Chondrocyte (in vitro differentiated cells): ENCODE measurements around the gene HAS3. TPM values are rescaled to one million over a fixed set of nuclear protein-coding genes. Genes with fewer than 3 reads are reported as not detected.
A peak's percentile ranks its signal among the peaks of the same experiment; 100 is the strongest.
"Not testable (repeated sequence)": the region's sequence is repeated elsewhere in the genome, so short reads cannot be mapped to it uniquely, and the experiment has no call there.

ENCODE experiments used
- DNase-seq: peaks from one replicate; pipeline ENCODE4 v3.0.0; 2021; ENCODE audit warnings: mixed read lengths, low spot score
- H3K27ac Mint-ChIP-seq: one replicate; pipeline ENCODE4 v1.8.0; 2021; ENCODE audit warnings: mild to moderate bottlenecking, moderate library complexity, mixed read lengths; ENCODE audit not compliant: unreplicated experiment
- H3K27me3 Mint-ChIP-seq: 2 replicates; pipeline ENCODE4 v1.8.0; 2021; ENCODE audit warnings: low read depth, mixed read lengths
- H3K36me3 Mint-ChIP-seq: 2 replicates; pipeline ENCODE4 v1.8.0; 2021; ENCODE audit warnings: low read depth, mixed read lengths
- H3K4me1 Mint-ChIP-seq: 2 replicates; pipeline ENCODE4 v1.8.0; 2021; ENCODE audit warnings: low read depth, mild to moderate bottlenecking, mixed read lengths
- H3K4me3 Mint-ChIP-seq: one replicate; pipeline ENCODE4 v1.8.0; 2021; ENCODE audit warnings: mild to moderate bottlenecking, moderate library complexity, mixed read lengths; ENCODE audit not compliant: unreplicated experiment
- H3K9me3 Mint-ChIP-seq: 2 replicates; pipeline ENCODE4 v1.8.0; 2021; ENCODE audit warnings: low read depth, mixed read lengths
- total RNA-seq: library from RNA; stranded (reverse); gene quantifications from 3 replicates; pipeline ENCODE4 v1.2.1, GENCODE V29; 2021
- TF ChIP-seq, protein P1 (sequence below): fragments of 200-600 bp; sonication (generic); IDR thresholded peaks from 2 replicates; pipeline ENCODE4 v1.5.0; 2021; ENCODE audit warnings: antibody characterized with exemption, mild to moderate bottlenecking, moderate library complexity

Gene HAS3
- total RNA-seq, 1 donor from 2014 or later: 1.5 TPM

DNA sequence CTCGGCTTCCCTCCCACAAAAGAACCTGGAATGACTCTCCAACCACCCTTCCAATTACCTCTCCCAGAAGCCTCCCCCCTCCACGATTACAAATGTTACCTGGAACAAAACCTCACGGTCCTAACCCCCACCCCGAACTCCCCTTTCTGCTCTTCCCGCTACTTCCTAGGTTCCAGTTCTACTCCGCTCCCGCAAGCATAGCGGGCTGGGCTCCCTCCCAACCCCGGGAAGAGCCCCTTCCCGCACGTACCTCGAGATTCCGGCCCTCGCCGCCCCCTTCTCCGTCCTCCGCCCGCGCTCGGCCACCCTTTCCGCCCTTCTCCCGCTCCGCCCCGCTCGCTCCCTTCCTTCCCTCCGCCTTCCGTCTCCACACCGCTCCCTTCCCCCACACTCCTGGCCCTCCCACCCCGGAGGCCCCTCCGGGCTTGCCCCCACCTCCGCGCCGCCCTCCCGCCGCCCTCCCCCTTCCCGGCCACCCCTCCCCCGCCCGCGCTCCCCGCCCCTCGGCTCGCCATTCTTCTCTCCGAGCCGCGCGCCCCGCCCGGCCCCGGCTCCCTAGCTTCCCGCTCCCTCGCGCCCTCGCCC is 26.5 kb downstream of the HAS3 start:
- DNase-seq: no peak
- H3K27ac Mint-ChIP-seq: peak overlapping the region; percentile 92
- H3K27me3 Mint-ChIP-seq: no peaks in the 10 kb centered on the region
- peaks cover 3% of the 10 kb centered on the region for H3K36me3 Mint-ChIP-seq
- no peaks in the 10 kb centered on the region for H3K9me3 Mint-ChIP-seq
- H3K4me3 Mint-ChIP-seq: peak overlapping the region; percentile 98
- TF ChIP-seq, protein P1, sequence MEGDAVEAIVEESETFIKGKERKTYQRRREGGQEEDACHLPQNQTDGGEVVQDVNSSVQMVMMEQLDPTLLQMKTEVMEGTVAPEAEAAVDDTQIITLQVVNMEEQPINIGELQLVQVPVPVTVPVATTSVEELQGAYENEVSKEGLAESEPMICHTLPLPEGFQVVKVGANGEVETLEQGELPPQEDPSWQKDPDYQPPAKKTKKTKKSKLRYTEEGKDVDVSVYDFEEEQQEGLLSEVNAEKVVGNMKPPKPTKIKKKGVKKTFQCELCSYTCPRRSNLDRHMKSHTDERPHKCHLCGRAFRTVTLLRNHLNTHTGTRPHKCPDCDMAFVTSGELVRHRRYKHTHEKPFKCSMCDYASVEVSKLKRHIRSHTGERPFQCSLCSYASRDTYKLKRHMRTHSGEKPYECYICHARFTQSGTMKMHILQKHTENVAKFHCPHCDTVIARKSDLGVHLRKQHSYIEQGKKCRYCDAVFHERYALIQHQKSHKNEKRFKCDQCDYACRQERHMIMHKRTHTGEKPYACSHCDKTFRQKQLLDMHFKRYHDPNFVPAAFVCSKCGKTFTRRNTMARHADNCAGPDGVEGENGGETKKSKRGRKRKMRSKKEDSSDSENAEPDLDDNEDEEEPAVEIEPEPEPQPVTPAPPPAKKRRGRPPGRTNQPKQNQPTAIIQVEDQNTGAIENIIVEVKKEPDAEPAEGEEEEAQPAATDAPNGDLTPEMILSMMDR: no peak
- peaks cover 45% of the 10 kb centered on the region for H3K4me1 Mint-ChIP-seq

DNA sequence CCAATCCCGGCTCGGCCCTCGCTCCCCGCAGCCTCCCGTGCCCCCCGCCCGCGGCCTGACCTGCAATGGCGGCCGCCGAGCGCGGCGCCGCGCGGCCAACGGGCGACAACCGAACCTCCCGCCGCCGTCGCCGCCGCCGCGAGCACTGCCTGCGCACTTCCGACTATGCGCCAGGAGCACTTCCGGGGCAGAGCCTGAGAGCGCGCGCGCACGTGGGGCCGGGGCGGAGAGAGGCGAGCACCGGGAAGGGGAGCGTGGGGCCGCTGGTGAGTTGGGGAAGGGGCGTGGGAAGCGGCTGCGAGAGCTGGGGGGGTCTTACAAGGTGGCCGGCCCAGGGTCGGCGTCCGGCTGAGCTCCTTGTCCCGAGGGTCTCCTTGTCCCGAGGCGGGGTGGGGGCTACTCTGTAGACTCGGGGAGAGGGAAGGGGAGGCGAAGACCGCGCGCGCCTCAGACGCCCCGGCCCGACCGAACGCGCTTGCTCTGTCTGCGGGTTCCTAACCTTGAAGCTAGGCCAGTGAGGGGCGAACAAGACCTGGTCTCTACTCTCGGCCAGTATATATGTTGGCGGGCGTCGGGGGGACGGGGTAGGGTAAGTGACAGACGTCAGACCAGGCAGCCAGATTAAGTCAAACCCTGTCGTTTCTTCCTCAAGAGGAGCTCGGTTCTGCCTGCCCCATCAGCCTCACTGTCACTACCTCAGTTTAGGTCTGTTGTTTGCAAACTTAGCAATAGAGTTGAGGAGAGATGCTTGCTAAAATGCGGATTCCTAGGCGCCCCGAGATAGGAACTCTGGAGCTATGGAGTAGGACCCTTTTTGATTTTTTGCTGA is 27.2 kb downstream of the HAS3 start, which contains the start of the genes CHTF8 and UTP4:
CHTF8 (minus strand) TSS at position 165 of the 829 bp plus-strand sequence. CDS start 11,130 bp downstream, outside the sequence.
UTP4 (plus strand) TSS at position 226 of the 829 bp plus-strand sequence. CDS start 811 bp downstream, outside the sequence.
- Mint-ChIP-seq H3K4me3 (peak within 1 kb of the TSS; percentile 98), H3K27ac (peak within 1 kb of the TSS; percentile 92), H3K4me1 (peaks cover 43% of the 10 kb centered on the region), H3K27me3 (no peaks in the 10 kb centered on the region), H3K36me3 (peaks cover 5% of the 10 kb centered on the region), H3K9me3 (no peaks in the 10 kb centered on the region)
- DNase-seq: peak; percentile 96
- TF ChIP-seq, protein P1: no peak

- Mint-ChIP-seq H3K27ac (peak overlapping the region; percentile 4), H3K27me3 (no peaks in the 10 kb centered on the region), H3K36me3 (peaks cover 9% of the 10 kb centered on the region), H3K4me3 (peak overlapping the region; percentile 98), H3K9me3 (no peaks in the 10 kb centered on the region), H3K4me1 (peaks cover 43% of the 10 kb centered on the region)
- TF ChIP-seq, protein P1: no peak
- DNase-seq: no peak
Observed at GRCh38 chr16:69133373-69133954, 28.0 kb downstream of the HAS3 start.

DNA sequence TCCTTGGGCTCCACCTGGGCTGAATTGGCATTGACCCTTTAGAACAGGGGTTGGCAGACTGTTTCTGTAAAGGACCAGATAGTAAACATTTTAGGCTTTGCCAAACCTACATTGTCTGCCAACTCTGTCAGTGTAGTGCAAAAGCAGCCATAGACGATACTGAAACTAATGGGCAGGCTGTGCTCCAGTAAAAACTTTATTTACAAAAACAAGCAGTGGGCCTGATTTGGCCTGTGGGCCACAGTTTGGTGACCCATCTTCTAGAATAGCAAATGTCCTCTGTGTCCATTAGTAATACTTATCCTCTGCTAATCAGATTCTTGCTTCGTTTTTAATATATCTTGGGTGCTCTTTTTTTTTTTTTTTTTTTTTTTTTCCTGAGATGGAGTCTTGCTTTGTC is 33.2 kb downstream of the HAS3 start:
- no peaks in the 10 kb centered on the region for H3K27me3 Mint-ChIP-seq
- peaks cover 34% of the 10 kb centered on the region for H3K36me3 Mint-ChIP-seq
- H3K4me1 Mint-ChIP-seq: peaks cover 14% of the 10 kb centered on the region
- no peak for DNase-seq
- H3K9me3 Mint-ChIP-seq: no peaks in the 10 kb centered on the region
- no peak overlapping the region for H3K4me3 Mint-ChIP-seq
- TF ChIP-seq, protein P1: no peak
- no peak overlapping the region for H3K27ac Mint-ChIP-seq

GRCh38 chr16:69139464-69139863 is 34.0 kb downstream of the HAS3 start:
- not testable (repeated sequence) for H3K4me3 Mint-ChIP-seq, H3K27me3 Mint-ChIP-seq, H3K4me1 Mint-ChIP-seq, H3K27ac Mint-ChIP-seq, DNase-seq, H3K9me3 Mint-ChIP-seq
- peaks cover 34% of the 10 kb centered on the region for H3K36me3 Mint-ChIP-seq
